HG03064 (cell line): ENCODE data around the gene ABCF1.

Experiments used
- ATAC-seq: cut with Tn5 transposase; IDR thresholded peaks from one replicate; pipeline ENCODE4 v1.9.1; 2021; ENCODE audit warnings: low read depth; ENCODE audit not compliant: unreplicated experiment

ABCF1 gene

DNA sequence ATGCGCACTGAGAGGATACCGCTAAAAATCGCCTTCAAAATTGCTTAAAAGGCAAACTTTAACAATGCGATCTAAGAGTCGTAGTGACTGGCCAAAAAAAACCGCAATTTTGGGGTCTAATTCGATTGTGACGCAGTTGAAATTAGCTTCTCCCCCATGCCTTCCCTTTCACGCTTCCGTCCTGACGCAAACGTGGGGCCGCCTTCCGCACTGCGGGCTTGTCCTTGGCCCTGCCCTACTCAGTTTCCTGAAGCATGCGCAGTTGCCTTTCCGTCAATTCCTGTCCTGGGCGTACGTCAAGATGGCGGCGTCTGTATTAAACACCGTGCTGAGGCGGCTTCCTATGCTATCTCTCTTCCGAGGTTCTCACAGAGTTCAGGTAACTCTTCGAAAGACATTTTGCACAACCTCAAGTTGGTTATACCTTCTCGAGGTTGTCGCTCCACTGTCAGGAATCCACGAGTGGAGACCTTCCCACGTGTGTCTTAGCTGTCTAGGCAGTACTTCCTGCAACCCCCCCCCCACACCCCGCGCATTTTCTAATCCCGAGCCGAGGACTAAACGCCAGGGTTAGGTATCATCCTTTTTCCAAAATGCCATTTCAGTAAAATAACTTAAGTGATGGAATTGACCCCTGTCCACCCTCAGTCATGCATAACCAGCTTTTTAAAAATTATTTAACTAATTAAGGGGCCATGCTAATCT, 46.5 kb downstream of the ABCF1 start, which contains the start of gene MRPS18B:
Gene MRPS18B (plus strand): TSS at position 276 of the 705 bp plus-strand sequence. CDS start 26 bp downstream, at position 302.
- peak; percentile 61 for ATAC-seq

DNA sequence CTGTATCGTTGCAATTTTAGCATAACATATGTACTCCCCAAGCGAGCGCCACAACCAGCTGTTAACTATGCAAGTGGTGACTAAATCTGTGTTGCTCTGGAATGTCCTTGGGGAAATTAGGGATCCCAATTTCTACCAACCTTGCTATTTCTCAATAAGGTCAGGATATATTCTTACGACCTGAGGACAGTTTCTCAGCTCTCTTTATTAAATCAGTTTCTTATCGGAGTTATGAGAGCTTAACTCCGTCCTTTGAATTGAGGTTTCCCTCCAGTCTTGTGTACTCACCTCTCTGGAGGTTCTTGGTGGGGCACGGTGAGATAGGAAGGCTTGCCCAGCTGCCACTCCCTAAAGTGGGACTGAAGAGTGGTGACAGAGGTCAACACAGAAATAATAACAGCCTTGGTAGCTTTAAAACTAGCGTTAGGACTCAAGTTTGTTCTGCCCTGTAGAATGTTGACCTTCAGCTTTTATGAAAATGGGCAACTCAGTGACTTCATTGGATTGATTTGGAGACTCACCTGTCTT, 47.1 kb downstream of the ABCF1 start:
- ATAC-seq = no peak

DNA sequence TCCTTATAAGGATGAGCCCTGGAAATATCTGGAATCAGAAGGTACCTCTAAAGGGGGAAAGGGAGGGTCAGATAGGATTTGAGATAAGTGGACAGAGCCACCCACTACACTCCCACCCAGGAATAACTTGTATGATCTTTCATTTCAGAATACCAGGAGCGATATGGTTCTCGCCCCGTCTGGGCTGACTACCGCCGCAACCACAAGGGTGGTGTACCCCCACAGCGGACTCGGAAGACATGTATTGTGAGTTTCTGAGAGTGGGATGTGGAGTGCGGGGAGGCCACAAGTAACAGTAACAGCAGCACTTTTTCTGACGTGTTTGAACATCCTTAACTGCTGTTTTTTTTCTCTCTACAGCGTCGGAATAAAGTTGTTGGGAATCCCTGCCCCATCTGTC, 48.3 kb downstream of the ABCF1 start:
- no peak for ATAC-seq

DNA sequence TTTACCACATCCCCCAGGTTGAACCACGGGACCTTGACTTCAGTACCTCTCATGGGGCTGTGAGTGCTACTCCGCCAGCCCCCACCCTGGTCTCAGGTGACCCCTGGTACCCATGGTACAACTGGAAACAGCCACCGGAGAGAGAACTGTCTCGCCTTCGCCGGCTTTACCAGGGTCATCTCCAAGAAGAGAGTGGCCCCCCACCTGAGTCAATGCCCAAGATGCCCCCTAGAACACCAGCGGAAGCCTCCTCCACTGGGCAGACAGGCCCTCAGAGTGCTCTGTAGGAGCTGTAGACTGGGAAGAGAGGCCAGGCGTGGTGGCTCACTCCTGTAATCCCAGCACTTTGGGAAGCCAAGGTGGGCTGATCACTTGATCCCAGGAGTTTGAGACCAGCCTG, 54.3 kb downstream of the ABCF1 start:
- no peak for ATAC-seq

DNA sequence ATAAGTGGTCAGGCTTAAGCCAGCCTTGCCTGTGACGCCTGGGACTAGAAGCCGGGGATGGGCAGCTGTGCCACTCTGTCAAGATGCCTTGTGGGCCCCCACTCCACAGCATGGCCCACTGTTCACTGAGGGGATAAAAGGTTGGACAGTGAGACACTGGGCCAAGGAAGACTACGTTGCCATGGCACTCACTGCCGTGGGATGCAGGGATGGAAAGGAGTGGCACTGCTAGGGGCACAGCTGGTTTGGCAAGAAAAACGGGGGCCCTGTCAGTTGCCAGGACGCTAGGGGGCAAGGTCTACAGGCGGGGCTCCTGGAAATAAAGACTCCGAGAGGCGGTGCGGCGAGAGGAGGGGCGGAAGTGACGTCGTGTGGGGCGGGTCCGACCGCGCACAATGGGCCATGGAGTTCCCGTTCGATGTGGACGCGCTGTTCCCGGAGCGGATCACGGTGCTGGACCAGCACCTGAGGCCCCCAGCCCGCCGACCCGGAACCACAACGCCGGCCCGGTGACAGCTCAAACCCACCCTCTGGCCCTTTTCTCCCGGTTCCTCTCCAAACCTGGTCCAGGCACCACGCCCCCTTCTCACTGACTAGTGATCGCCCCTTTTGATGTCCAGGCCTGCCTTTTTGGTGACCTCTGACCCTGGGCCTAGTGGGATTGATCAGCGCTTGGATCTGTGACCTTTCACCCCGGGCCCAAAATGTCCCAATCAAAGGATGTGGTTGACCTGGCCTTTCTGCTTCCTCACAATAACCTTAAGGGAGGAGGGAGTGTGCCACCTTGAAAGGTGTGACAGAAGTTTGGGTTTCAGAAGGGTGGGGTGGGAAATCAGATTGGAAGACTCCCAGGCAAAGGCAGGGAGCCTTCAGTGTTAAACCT, 55.5 kb downstream of the ABCF1 start, which contains the start of gene ATAT1:
Gene ATAT1 (plus strand): TSS at position 391 of the 883 bp plus-strand sequence.
- ATAC-seq = peak; percentile 74

DNA sequence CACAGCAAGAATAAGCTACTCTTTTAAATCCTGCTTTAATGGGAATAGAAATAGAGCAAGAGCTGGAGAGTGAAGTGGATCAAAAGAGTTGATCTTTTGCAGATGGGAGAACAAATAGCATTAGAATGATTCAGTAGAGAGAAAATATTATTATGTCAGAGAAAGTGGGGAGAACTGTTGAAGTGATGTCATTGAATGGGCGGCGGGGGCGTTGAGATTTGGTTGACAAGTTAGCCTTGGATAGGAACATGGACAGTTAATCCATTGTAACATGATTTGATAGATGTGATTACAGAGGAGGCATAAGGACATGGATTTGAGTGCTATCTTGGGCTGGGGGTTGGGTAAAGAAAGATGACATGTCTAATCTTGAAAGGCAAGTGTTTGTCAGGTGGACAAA, 64.6 kb downstream of the ABCF1 start:
- ATAC-seq = no peak

DNA sequence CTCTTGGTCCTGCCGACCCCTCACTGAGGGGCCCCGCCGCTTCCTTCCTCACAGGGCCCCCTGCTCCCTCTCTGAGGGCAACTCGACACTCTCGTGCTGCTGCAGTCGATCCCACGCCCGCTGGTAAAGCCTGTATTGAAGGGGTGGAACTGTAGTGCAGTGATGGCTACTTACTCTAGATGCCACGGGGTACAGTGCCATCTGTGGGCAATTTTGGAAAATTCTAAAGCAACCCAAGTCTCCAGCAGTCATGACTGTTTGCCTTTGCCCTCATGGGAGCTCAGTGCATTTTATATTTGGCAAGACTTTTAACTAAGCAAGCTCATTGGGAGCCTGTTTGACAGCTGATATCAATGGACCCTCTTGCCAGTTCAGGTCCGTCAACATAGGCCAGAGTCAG, 69.2 kb downstream of the ABCF1 start:
- ATAC-seq = no peak

DNA sequence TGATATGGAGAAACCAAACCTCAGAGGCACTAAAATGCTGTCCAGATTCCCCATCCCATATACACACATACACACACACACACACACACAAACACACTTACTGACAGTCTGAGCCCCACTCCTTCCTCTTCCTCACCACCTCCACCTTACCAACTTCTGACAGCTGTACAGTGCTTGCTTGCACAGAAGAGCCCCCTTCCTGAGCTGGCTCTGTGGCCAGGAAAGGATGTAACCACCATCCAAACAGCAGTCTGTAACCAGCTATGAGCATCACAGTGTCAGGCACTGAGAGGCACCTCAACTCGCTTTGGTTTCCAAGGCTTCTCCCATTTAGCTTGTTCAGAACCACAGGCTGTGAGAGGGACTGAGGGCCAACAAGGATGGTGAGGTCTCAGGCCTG, 69.8 kb downstream of the ABCF1 start:
- ATAC-seq = no peak
